WI38 (cell line): ENCODE measurements around the gene HLA-A.
"Not testable (repeated sequence)": the region's sequence is repeated elsewhere in the genome, so short reads cannot be mapped to it uniquely, and the experiment has no call there.

Experiments
- H3K4me3 ChIP-seq: 2 replicates; pipeline ENCODE4 v1.5.1; 2011; ENCODE audit warnings: low read depth, mild to moderate bottlenecking, control low read depth, low read length
- TF ChIP-seq, protein P1 (sequence below): IDR thresholded peaks from 2 replicates; pipeline ENCODE4 v1.5.1; 2012; ENCODE audit warnings: low read depth, mild to moderate bottlenecking, control low read depth, low read length

Gene HLA-A

DNA sequence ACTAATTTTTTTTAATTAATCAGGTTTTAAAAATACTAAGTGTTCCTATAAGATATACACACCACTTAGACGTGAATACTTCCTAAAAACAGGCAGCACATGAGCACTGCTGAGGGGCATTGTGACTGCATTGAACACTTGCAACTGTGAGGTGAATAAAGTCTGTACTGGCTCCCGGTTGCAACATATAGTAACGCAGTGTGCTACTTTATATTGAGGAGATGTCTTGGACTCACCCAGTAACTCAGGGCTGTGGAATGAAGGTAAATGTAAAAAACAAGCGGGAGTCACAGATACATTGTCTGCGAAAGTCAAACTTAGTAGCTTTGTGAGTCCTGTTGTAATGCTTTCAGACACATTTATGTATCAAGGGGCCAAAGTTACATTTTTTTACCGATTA lies 17.0 kb upstream of the HLA-A start:
- H3K4me3 ChIP-seq, result no peak overlapping the region

DNA sequence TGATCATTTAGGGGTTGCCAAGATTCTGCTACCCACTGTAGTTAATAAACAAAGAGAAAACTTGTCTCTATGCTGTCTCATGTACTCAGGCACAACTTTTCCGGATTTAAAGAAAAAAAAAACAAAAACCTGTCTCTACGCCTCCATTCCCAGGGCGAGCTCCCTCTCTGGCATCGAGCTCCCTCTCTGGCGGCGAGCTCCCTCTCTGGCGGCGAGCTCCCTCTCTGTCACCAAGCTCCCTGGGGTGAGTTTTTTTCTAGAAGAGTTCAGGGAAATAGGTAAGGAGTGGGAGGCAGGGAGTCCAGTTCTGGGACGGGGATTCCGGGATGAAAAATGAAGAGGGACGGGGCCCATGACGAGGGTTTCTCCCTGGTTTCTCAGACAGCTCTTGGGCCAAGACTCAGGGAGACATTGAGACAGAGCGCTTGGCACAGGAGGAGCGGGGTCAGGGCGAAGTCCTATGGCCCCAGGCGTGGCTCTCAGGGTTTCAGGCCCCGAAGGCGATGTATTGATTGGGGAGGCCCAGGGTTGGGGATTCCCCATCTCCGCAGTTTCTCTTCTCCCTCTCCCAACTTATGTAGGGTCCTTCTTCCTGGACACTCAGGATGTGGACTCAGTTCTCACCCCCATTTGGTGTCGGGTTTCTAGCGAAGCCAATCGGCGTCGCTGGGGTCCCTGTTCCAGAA lies 16.5 kb upstream of the HLA-A start:
- H3K4me3 ChIP-seq, result peak overlapping the region; percentile 62
- TF ChIP-seq, protein P1, sequence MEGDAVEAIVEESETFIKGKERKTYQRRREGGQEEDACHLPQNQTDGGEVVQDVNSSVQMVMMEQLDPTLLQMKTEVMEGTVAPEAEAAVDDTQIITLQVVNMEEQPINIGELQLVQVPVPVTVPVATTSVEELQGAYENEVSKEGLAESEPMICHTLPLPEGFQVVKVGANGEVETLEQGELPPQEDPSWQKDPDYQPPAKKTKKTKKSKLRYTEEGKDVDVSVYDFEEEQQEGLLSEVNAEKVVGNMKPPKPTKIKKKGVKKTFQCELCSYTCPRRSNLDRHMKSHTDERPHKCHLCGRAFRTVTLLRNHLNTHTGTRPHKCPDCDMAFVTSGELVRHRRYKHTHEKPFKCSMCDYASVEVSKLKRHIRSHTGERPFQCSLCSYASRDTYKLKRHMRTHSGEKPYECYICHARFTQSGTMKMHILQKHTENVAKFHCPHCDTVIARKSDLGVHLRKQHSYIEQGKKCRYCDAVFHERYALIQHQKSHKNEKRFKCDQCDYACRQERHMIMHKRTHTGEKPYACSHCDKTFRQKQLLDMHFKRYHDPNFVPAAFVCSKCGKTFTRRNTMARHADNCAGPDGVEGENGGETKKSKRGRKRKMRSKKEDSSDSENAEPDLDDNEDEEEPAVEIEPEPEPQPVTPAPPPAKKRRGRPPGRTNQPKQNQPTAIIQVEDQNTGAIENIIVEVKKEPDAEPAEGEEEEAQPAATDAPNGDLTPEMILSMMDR, result no peak

More for the DNA sequence above, 17.0 kb upstream of the HLA-A start:
- TF ChIP-seq, protein P1, result no peak

DNA sequence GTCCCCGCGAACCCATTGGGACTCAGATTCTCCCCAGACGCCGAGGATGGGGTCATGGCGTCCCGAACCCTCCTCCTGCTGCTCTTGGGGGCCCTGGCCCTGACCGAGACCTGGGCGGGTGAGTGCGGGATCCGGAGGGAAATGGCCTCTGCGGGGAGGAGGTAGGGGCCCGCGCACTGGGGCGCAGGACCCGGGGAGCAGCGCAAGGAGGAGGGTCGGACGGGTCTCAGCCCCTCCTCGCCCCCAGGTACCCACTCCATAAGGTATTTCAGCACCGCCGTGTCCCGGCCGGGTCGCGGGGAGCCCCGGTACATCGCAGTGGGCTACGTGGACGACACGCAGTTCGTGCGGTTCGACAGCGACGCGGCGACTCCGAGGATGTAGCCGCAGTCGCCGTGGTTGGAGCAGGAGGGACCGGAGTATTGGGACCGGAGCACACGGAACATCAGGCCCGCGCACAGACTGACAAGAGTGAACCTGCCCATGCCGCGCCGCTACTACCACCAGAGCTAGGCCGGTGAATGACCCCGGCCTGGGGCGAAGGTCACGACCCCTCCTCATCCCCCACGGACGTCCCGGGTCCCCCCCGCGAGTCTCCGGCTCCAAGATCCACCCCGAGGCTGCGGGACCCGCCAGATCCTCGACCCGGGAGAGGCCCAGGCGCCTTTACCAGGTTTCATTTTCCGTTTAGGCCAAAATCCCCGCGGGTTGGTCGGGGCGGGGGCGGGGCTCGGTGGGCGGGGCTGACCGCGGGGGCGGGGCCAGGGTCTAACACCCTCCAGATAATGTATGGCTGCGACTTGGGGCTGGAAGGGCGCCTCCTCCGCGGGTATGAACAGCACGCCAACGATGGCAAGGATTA lies 15.7 kb upstream of the HLA-A start:
- peak overlapping the region; percentile 62 for H3K4me3 ChIP-seq
- TF ChIP-seq, protein P1, result no peak

DNA sequence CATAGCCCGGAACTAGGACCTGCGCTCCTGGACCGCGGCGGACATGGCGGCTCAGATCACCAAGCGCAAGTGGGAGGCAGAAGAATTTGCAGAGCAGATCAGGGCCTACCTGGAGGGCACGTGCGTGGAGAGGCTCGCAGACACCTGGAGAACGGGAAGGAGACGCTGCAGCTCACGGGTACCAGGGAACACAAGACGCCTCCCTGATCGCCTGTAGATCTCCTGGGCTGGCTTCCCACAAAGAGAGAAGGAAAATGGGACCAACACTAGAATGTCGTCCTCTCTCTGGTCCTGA lies 15.1 kb upstream of the HLA-A start:
- H3K4me3 ChIP-seq, result peak overlapping the region; percentile 62; the same call in 1 of the 2 replicates
- TF ChIP-seq, protein P1, result no peak

DNA sequence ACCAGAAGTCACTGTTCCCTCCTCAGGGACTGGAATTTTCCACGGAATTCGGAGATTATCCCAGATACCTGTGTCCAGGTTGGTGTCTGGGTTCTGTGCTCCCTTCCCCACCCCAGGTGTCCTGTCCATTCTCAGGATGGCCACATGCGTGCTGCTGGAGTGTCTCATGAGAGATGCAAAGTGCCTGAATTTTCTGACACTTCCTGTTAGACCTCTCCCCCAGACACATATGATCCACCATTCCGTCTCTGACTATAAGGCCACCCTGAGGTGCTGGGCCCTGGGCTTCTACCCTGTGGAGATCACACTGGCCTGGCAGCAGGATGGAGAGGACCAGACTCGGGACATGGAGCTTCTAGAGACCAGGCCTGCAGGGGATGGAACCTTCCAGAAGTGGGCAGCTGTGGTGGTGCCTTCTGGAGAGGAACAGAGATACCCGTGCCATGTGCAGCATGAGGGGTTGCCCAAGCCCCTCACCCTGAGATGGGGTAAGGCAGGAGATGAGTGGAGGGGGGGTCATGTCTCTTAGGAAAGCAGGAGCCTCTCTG lies 14.4 kb upstream of the HLA-A start:
- TF ChIP-seq, protein P1, result no peak
- H3K4me3 ChIP-seq, result no peak overlapping the region

DNA sequence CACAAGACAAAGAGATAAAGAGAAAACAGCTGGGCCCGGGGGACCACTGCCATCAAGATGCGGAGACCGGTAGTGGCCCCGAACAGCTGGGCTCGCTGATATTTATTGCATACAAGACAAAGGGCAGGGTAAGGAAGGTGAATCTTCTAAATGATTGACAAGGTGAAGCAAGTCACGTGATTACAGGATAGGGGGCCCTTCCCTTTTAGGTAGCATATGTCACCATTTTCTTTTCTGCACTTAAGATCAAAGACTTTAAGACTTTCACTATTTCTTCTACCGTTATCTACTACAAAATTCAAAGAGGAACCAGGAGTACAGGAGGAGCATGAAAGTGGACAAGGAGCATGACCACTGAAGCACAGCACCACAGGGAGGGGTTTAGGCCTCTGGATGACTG lies 12.3 kb upstream of the HLA-A start:
- H3K4me3 ChIP-seq, result not testable (repeated sequence)

DNA sequence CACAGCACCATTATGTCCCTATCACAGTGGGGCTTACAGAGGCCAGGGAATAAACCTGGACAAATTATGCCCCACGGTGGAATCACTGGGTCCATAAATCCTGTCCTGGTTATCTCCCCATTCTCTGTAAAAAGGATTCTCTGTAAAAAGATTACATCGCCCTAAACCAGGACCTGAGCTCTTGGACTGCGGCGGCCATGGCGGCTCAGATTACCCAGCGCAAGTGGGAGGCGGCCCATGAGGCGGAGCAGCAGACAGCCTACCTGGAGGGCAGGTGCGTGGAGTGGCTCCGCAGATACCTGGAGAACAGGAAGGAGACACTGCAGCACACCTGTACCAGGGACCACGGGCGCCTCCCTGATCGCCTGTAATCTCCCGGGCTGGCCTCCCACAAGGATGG lies 8.4 kb upstream of the HLA-A start:
- H3K4me3 ChIP-seq, result no peak overlapping the region
- TF ChIP-seq, protein P1, result no peak
